GM18505 (cell line): Measurements from ENCODE around the gene SCLY.

Experiments used
- ATAC-seq: cut with Tn5 transposase; IDR thresholded peaks from one replicate; pipeline ENCODE4 v1.9.1; 2021; ENCODE audit not compliant: unreplicated experiment
- POLR2A ChIP-seq: IDR thresholded peaks from 4 replicates; pipeline ENCODE4 v1.6.1; 2011; ENCODE audit warnings: borderline replicate concordance; ENCODE audit not compliant: insufficient read depth, insufficient read length; ENCODE audit errors: extremely low read depth

SCLY gene

DNA sequence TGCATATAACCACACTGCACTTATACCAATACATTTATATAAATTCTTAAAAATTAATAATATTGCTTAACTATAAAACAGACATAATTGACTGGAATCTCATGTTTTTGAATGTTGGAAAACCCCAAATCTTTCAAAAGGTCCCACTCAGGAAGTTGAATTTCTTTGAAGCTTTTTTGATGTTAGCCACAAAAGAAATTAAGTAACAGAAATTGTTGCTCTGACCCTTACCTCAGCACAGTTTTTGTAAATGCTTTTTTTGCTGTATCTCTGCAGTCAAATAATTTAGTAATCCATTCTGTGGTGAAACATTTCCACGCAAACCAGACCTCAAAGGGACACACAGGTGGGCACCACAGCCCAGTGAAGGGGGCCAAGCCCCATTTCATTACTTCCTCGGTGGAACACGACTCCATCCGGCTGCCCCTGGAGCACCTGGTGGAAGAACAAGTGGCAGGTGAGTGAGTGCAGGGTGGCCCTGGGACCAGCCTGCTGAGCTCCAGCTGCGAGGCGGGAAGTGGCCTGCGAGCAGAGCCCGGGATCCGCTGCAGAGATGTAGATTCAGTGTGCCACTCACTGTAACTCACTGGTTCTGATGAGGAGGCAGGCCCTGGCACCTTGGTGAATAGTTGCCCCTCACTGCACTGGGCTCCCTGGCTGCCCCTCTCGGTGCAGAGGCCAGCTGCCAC is 8.4 kb downstream of the SCLY start:
- no peak for ATAC-seq
- TF ChIP-seq POLR2A = no peak

GRCh38 chr2:238069877-238070276 is 9.1 kb downstream of the SCLY start:
- no peak for TF ChIP-seq POLR2A
- no peak for ATAC-seq

GRCh38 chr2:238075397-238075796 is 14.6 kb downstream of the SCLY start:
- ATAC-seq = no peak
- no peak for TF ChIP-seq POLR2A

DNA sequence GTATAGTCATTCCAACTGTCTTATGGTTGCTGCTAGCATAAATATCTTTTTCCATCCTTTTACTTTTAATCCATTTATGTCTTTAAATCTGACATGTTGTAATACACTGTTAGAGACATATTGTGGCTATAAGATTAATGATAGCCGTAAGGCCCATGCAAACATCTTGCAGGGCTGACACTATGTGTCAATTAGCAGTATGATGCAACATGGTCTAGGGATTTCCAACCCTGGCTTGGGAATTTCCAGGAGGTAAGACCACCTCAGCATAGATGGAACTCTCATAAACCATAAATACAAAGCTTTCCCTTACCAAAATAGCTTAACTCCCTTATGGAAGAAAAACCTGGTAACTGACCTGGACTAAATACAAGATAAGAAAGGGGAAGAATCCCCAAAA is 16.5 kb downstream of the SCLY start:
- no peak for TF ChIP-seq POLR2A
- no peak for ATAC-seq

DNA sequence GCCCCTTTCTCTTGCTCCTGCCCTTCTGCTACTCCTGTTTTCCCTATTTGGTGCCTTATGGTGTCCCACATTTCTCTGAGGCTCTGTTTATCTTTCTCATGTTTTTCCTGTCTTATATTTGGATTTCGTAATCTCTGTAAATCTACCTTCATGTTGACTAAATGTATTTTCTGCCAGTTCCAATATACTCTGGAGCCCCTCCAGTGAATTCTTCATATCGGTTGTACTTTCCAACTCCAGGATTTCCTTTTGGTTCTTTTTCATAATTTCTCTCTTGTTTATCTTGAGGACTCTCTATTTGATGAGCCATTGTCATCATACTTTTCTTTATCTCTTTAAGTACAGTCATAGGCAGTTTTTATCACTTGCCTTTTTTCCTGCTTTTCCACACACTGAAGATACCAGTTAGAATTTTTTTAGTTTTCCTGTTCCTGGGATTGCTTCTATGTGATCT is 19.1 kb downstream of the SCLY start:
- ATAC-seq = no peak
- TF ChIP-seq POLR2A = no peak

DNA sequence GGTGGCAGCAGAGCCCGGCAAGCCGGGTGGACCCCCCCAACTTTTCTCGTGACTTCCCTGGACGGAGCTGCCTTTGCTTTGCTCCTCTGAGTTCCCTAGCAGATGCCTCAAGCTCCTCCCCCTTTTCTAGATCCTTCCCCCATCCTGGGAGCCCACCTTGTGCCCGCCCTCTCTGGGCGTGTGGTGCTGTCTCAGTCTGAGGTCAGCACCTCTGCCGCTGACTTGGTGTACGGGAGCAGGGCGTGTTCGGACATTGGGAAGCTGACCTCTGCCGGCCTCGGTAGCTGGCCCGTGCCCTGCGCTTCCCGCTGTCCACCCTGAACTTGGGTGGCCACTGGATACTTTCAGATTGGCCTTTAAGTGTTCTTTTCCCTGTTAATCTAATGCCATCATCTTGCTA is 19.7 kb downstream of the SCLY start:
- ATAC-seq = no peak
- TF ChIP-seq POLR2A = no peak

- no peak for TF ChIP-seq POLR2A
- ATAC-seq = no peak
Measured at GRCh38 chr2:238081150-238081549, 20.3 kb downstream of the SCLY start.

DNA sequence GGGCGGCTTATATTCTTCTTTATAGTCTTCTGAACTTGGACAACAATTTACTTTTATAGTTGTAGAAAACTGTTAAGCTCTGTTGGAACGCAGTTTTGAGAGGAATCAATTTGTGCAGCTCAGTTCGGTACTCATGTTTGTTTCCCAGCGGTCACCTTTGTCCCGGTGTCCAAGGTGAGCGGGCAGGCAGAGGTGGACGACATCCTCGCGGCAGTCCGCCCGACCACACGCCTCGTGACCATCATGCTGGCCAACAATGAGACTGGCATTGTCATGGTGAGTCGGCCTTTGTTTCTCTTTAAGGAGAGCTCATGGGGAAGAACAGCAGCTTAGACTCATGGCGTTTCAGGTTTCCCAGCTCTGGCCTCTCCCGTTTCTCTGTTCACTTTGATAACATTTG is 20.8 kb downstream of the SCLY start:
- TF ChIP-seq POLR2A = no peak
- ATAC-seq = no peak

GRCh38 chr2:238082151-238082550 is 21.4 kb downstream of the SCLY start:
- ATAC-seq = no peak
- no peak for TF ChIP-seq POLR2A

DNA sequence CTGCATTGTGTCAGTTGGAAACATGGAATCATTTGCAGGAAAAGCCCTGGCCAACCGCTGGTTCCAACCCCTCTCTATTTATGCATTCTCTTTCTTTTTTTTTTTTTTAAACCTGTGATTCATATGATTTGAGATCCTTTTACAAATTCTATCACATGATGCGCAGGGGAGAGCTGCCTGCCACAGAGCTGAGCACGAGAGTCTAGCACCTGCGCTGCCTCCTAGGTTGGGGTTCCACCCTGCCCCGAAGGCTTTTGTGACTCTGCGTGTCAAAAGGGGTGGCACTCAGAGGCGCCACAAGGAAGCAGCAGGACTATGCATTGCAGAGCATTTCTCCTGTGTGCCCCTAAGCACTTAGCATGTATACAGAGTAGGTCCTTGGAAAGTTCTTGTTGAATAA is 22.0 kb downstream of the SCLY start:
- ATAC-seq = no peak
- TF ChIP-seq POLR2A = no peak

- no peak for ATAC-seq
- TF ChIP-seq POLR2A = no peak
Measured at GRCh38 chr2:238083919-238084318, 23.1 kb downstream of the SCLY start.

- no peak for TF ChIP-seq POLR2A
- no peak for ATAC-seq
Measured at GRCh38 chr2:238084761-238085160, 24.0 kb downstream of the SCLY start.

GRCh38 chr2:238085899-238086298 is 25.1 kb downstream of the SCLY start:
- no peak for ATAC-seq

GRCh38 chr2:238087211-238087610 is 26.4 kb downstream of the SCLY start:
- TF ChIP-seq POLR2A = no peak

More at GRCh38 chr2:238085899-238086298, 25.1 kb downstream of the SCLY start:
- no peak for TF ChIP-seq POLR2A

GRCh38 chr2:238090887-238091286 is 30.1 kb downstream of the SCLY start:
- no peak for TF ChIP-seq POLR2A
- ATAC-seq = no peak

More at GRCh38 chr2:238087211-238087610, 26.4 kb downstream of the SCLY start:
- no peak for ATAC-seq
